Posterior vena cava (tissue), 2 donors: ENCODE measurements around the gene CHMP4B. TPM values are rescaled to one million over a fixed set of nuclear protein-coding genes. Genes with fewer than 3 reads are reported as not detected.

Experiments
- DNase-seq: peaks from one replicate; pipeline ENCODE4 v3.0.0-alpha.2; 2020; ENCODE audit warnings: low spot score
- intact Hi-C, 2 donors: fragments of 100-400 bp; cut with DNase I; formaldehyde crosslinking; loops; one replicate each; pipeline versions ENCODE4 v1.14.1 to v1.14.2; 2022 to 2023
- total RNA-seq, 2 donors: library from RNA; stranded (reverse); fragmentation: NEBNext Ultra II Directional; extraction: Animal tissue kit (Norgen Biotek cat#: 25700); gene quantifications; one replicate each; pipeline ENCODE4 v1.2.1, GENCODE V29; 2021
- donor health status: DM: yes; HTN: yes; CAD: no.
- donor health status: DM: yes; HTN: yes; CAD: no.

CHMP4B gene
- total RNA-seq, 2 donors from 2014 or later = 79.2 to 104 TPM

DNA sequence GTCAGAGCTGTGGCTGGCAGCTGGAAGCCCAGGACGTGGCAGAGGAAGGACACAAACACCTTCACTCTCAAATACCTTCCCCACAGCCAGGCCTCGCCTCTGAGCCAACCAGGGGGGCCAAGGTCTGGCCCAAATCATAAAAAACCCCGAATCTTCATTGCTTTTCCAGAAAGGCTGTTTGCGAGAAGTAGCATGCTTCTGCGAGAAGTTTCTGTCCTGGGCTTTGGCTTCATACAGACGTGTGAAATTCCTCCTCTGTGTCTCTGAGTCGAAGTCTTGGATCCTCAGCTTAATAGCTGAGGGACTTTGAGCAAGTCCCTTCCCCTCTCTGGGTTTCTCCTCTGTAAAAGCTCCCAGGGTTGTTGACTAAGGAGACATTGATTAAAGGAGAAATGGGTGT is 63.0 kb downstream of the CHMP4B start:
- intact Hi-C loops = no loop called here
- no peak for DNase-seq

DNA sequence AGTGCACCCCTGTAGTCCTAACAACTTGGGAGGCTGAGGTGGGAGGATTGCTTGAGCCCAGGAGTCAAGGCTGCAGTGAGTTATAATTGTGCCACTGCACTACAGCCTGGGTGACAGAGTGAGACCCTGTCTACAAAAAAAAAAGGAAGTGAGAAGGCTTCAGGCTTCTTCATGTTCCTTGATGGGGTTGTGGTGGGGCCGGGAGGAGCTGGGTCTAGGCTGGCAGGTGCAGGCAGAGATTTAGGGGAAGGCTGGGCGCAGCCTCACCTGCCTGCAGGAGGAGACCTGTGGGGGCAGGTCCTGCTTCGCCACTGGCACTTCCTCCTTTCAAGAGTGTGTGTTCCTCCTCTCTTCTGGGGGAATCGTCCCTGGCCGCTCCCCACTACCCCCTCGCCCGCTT is 63.9 kb downstream of the CHMP4B start:
- no peak for DNase-seq
- intact Hi-C loops = no loop called here

- DNase-seq = no peak
- intact Hi-C loops = no loop called here
Observed at GRCh38 chr20:33875534-33876026, 64.4 kb downstream of the CHMP4B start.

- intact Hi-C loops = no loop called here
- DNase-seq = no peak
Observed at GRCh38 chr20:33878583-33878982, 67.4 kb downstream of the CHMP4B start.

GRCh38 chr20:33880396-33880795 is 69.2 kb downstream of the CHMP4B start:
- DNase-seq = no peak
- intact Hi-C loops = no loop called here

DNA sequence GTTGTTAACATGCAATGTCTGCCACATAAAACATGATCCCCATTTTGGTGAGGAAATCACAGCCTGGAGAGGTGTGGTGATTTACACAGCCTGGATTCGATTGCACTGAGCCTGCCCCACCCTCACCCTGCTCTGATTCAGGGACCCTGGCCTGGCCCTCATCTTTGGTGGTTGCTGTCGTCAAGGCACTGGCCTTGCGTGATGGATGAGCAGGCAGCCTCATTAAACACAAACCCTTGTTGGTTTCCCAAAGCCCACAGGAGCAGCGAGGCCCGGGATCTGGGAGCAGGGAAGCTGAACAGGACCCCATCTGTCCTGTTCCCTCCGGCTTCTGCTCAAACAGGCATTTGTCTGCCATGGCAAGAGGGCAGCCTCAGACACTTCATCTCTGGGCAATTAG is 70.8 kb downstream of the CHMP4B start:
- intact Hi-C loops = no loop called here

DNA sequence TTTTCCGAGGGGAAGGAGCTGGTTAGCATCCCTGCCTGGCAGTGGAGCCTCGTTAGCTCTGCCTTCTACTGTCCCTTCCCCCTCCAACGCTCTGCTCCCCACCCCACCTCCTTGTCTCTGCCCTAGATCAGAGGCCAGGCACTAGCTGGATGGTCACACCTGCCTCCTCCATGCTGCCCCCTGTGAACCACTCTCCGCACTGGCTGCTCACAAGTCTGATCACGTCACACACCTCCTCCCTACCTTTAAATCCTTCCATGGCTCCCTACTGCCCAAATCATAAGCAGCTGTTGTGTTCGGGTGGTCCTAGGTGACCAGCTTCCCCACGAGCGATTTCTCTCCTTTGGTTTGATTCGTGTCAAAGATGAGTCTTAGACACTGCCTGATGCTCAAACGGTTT is 71.3 kb downstream of the CHMP4B start:
- DNase-seq = no peak
- intact Hi-C loops = no loop called here

More for the DNA sequence above, 70.8 kb downstream of the CHMP4B start:
- no peak for DNase-seq

DNA sequence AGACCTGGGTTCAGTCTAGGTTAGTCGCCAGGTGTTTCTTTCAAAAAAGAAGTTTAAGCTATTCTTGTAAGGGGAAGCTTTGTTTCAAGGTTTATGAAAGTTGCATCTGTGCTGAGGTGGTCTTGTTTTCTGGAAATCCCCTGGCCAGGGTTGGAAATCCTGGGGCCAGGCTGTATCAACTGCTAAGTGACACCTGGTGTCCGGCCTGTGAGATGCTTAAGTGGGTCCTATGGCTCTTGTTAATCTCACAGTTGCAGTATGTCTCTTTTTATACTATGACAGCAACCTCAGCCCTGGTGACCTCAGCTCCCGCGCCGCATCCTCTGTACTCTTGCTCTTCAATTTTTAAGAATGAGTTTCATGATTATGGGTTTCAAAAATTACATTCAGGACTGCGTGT is 72.0 kb downstream of the CHMP4B start:
- DNase-seq = no peak

GRCh38 chr20:33884633-33885032 is 73.5 kb downstream of the CHMP4B start:
- DNase-seq = no peak
- intact Hi-C loops = no loop called here

More for the DNA sequence above, 72.0 kb downstream of the CHMP4B start:
- intact Hi-C loops = no loop called here

GRCh38 chr20:33889312-33889711 is 78.2 kb downstream of the CHMP4B start:
- no peak for DNase-seq
- intact Hi-C loops = no loop called here

GRCh38 chr20:33890557-33890956 is 79.4 kb downstream of the CHMP4B start:
- no peak for DNase-seq
- intact Hi-C loops = no loop called here

- peak; percentile 23 for DNase-seq
- intact Hi-C loops = no loop called here
Observed at GRCh38 chr20:33893314-33893713, 82.2 kb downstream of the CHMP4B start.

GRCh38 chr20:33894798-33895197 is 83.7 kb downstream of the CHMP4B start:
- peak; percentile 0 for DNase-seq
- intact Hi-C loops = no loop called here

GRCh38 chr20:33896509-33896908 is 85.4 kb downstream of the CHMP4B start:
- peak; percentile 49 for DNase-seq
- intact Hi-C loops = no loop called here

GRCh38 chr20:33897313-33897912 is 86.3 kb downstream of the CHMP4B start:
- peak; percentile 35 for DNase-seq
- intact Hi-C loops = no loop called here

DNA sequence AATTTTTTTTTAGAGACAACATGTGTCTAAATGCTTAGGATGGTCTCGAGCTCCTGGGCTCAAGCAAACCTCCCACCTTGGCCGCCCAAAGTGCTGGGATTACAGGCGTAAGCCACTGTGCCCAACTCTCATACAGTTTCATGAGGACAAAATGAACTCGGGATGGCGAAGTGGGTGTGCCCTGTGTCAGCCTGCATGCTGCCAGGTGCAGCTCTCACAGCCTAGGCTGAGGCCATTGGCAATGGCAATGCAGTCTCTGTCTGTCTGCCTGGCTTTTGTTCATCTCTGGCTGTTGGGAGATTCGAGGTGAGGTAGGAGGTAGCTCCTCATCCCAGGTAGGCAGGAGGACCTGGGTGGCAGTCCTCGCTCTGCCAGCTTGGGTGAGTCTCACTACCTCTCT is 88.0 kb downstream of the CHMP4B start:
- intact Hi-C loops = no loop called here
- DNase-seq = peak; percentile 30

DNA sequence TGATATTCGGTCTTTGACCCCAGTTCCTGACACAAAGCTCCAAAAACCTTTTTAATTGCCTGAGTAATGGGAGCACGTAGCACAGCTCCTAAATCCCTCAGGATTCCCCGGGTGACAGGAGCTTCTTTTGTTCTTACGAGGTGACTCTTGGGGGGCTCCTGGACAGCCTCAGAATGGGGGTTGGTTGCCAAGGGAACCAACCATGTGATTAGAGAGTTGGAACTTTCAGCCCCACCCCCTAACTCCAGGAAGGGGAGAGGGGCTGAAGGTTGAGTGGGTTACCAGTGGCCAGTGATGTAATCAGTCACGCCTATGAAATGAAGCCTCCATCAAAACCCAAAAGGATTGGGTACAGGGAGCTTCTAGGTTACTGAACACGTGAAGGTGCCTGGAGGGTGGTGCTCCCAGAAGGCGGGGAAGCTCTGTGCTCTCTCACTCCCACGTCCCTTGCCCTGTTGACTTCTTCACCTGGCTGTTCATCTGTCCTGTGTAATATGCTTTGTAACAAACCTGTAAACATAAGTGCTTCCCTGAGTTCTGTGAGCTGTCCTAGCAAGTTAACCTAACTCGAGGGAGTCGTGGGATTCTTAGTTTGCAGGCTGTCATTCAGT is 89.5 kb downstream of the CHMP4B start:
- no peak for DNase-seq

GRCh38 chr20:33901132-33901523 is 90.0 kb downstream of the CHMP4B start:
- no peak for DNase-seq
- intact Hi-C loops = no loop called here

More for the DNA sequence above, 89.5 kb downstream of the CHMP4B start:
- intact Hi-C loops = no loop called here

DNA sequence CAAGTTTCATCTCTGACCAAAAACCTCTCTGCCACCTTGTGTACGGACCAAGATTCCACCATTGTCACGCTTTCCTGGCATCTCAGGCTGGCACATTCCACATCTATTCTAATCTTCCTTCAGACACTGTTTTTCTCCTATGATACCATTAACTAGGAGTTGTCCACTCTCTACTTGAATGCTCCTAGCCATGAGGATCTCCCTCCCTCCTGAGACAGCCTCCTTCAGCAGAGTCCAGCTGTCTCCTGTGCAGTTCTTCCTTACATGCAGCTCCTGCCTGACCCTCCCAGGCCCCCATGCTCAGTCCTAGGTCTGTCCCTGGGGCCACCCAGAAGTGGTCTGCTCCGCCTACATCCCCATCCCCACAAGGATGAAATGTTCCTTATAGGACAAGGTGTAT is 90.9 kb downstream of the CHMP4B start:
- intact Hi-C loops = no loop called here
- no peak for DNase-seq
